OCI-LY3 (cell line): ENCODE measurements around the gene RNF123.

ENCODE experiments used
- EZH2phosphoT487 ChIP-seq: fragments of 200-600 bp; shearing (Covaris generic); IDR thresholded peaks from 2 replicates; pipeline ENCODE4 v1.6.1; 2018; ENCODE audit warnings: antibody characterized with exemption, mixed run types, low read depth
- TF ChIP-seq, protein P1 (sequence below): fragments of 200-600, 300-600 bp; sonication (generic); IDR thresholded peaks from 2 replicates; pipeline ENCODE4 v1.5.1; 2014; ENCODE audit warnings: antibody characterized with exemption, low read length, low read depth

DNA sequence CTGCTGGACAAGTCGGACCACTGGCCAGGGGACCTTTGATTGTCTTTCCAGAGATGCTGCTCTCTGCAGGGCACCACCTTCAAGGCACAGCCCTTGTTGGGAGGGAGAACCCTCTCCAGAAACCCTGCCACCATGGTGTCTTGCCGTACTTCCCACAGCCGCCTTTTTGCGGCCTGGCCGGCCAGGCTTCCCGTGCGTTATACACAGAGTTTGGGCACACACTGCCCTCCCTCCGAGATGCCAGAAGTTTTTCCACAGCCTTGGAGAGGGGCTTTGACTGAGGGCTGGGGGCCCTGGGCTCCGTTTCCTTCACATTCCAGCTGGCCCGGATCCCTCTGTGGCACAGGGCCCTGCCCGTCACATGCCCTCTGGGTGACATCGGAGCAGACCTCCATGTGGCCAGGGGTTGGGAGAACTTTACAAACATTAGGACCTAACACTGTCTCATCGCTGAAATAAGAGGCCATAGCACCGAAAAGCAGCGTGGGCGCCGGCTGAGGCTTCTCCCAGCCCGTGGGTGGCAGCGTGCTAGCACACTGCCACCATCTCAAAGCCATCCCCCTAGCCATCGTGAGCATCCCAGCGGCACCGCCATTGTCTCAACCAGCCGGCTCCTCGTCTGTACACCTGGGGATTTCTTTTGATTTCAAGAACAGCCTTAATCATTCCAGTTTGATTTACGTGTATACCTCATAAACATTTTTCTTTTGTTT, 21.5 kb upstream of the RNF123 start:
- TF ChIP-seq, protein P1, sequence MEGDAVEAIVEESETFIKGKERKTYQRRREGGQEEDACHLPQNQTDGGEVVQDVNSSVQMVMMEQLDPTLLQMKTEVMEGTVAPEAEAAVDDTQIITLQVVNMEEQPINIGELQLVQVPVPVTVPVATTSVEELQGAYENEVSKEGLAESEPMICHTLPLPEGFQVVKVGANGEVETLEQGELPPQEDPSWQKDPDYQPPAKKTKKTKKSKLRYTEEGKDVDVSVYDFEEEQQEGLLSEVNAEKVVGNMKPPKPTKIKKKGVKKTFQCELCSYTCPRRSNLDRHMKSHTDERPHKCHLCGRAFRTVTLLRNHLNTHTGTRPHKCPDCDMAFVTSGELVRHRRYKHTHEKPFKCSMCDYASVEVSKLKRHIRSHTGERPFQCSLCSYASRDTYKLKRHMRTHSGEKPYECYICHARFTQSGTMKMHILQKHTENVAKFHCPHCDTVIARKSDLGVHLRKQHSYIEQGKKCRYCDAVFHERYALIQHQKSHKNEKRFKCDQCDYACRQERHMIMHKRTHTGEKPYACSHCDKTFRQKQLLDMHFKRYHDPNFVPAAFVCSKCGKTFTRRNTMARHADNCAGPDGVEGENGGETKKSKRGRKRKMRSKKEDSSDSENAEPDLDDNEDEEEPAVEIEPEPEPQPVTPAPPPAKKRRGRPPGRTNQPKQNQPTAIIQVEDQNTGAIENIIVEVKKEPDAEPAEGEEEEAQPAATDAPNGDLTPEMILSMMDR: no peak
- TF ChIP-seq EZH2phosphoT487: no peak
